ENCODE data around the gene THUMPD3.

The THUMPD3 gene

GRCh38 chr3:9396632-9397331 is 33.9 kb downstream of the THUMPD3 start:
- peak; percentile 93 to 100 (median 100) for DNase-seq

GRCh38 chr3:9397332-9397905 is 34.6 kb downstream of the THUMPD3 start, which contains the start of gene SETD5:
Gene SETD5, plus strand, starts transcription at chr3:9397615. Its CDS starts 31,324 bp downstream, at chr3:9428939.
- peak; percentile 86 to 99 (median 95) for DNase-seq

- DNase-seq: peak in 31 of 56 donors; percentile 5 to 75 (median 36)
Measured at GRCh38 chr3:9397906-9398699, 35.2 kb downstream of the THUMPD3 start.

- DNase-seq: peak in 4 of 56 donors; percentile 7 to 36 (median 24)
Measured at GRCh38 chr3:9398700-9399336, 36.0 kb downstream of the THUMPD3 start.

DNA sequence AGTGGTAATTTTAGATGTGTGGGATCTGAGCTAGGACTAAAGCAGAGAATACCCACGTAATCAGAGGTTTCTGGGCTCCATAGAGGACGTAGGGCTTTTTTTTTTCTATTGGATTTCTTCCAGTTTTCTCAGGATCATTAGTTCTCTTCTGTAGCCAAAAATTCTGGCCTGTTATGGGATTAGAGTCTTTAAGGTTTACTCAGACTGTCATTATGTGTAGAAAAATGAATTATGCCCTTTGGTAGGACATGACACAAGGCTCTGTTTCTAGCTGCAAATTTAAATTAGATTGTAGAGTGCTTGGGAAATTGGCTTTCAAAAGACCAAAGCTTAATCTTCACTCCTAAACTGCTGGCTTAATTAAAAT is 36.5 kb downstream of the THUMPD3 start:
- no peak for DNase-seq

GRCh38 chr3:9399746-9400145 is 36.9 kb downstream of the THUMPD3 start:
- DNase-seq: peak in 44 of 56 donors; percentile 5 to 76 (median 41)

- DNase-seq: no peak
Measured at GRCh38 chr3:9400616-9401015, 37.8 kb downstream of the THUMPD3 start.

DNA sequence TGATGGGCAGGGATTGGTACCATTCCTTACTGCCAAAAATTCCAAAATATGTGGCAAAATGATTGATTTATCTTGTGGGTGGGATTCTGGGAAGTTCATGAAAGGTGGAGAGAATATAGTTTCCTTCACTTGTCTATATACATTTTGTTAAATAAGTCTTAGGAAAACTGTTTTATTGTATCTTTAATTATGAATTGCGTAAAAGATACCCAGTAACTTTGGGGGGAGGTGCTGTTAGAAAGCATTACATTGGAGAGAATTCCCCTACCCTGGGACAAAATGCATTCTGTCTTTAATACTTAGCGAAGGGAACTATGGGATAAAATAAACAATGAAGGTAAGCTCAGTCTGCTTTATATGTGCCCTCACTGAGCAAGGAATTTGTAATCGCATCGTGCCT is 39.1 kb downstream of the THUMPD3 start:
- no peak for DNase-seq

DNA sequence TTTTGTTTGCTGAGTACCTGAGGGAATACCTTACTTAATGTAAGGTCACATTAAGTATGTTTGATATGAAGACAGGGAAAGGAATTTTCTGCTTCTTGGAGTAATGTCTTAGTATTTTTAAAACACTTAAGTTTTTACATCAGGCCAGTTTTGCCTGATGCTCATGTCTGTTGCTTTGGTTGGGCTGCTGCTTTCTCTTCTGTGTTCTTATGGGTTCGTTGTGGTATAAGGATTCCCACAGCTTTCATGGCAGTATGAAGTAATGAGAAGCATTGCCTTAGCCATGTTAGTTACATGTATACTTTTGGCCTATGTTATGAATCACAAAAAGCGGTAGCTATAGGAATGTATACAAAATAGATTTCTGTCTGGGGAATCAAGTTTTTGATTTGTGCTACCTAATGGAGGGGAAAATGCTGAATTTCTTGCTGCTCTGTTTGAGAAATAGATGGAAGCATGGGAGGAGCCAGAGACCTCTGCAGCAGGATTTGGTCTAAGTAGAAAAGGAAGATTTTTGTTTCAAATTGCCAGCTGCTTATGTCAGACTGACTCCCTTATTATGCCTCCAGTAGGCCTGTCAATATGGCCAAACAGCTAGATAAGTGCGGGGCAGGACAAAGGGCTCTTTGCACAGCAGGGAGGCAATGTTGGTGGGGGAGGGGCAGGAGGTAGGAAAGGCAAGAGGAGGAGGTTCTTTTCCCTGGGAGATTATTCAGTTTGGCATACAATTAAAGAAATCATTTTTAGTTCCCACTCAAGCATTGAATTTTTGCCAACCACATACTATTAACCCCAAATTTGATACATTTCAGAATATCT is 39.8 kb downstream of the THUMPD3 start:
- peak in 33 of 56 donors; percentile 4 to 75 (median 34) for DNase-seq

- no peak for DNase-seq
Measured at GRCh38 chr3:9403463-9403862, 40.6 kb downstream of the THUMPD3 start.

DNA sequence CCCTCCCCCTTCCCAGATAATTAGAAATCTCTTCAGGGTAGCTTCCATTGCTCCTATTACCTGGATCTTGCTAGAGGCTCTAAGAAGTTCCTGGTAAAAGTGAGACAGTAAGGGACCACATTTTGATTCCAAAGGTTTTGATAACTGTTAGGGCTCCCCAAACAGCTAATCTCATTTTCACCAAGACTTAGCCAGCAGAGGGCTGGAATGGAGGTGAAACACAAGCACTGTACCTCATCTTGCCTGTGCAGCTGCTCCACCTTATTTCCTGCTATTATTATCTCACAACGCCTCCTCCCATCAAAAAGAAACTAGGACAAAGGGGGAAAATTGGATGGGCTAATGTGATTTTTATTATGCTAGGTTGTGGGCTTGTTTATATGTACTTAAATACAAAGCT is 41.8 kb downstream of the THUMPD3 start:
- no peak for DNase-seq

DNA sequence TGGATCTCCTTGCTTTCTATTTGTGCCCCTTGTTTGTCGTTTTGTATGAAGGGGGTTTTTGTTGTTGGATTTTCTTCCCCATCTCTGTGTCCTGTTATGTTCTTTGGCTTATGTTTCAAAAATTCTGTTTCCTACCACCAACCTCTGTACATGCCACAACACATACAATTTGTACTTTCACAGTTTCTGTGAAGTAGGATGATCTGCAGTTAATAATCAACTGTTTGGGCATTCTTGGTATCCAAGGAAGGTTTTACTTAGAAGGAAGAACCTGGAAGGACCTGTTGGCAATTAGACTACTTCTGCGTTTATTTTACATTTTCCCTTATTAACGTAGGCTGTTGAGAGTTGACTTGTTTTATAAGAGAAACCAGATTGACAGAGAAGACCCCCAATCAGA is 42.9 kb downstream of the THUMPD3 start:
- DNase-seq: no peak

- DNase-seq: no peak
Measured at GRCh38 chr3:9406856-9407626, 44.2 kb downstream of the THUMPD3 start.

- no peak for DNase-seq
Measured at GRCh38 chr3:9408061-9408460, 45.2 kb downstream of the THUMPD3 start.

GRCh38 chr3:9408546-9408945 is 45.7 kb downstream of the THUMPD3 start:
- no peak for DNase-seq

DNA sequence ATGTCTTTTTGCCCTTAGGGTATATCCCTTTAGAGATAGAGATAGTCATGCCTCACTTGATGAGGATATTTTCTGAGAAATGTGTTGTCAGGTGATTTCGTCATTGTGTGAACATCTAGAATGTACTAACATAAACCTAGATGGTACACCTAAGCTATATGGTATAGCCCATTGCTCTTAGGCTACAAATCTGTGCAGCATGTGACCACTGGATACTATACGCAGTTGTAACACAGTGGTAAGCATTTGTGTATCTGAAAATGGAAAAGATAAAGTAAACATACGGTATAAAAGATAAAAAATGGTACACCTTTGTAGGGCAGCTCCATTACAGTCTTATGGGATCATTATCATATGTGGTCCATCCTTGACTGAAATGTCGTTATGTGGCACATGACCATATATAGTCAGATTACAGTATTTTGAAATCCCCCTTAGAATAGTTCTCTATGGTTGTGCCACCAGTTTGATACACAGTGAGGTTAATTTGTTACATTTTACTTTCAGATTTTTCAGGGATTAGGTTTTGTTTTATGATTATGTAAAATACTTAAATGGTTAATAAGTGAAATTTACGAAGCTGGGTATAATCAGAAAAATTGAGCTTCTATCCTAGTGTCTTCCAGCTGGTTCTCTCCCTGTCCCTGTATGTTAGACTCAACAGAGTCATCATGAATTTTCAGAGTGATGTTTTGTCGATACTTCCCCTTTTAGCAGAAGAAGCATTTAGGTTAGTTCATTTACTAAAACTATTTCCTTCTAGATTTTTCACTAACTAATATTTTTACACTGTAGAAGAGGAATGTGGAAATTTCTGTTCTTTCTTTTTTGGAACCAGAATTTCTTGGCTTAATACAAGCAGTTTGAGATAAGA is 47.4 kb downstream of the THUMPD3 start:
- DNase-seq: no peak

DNA sequence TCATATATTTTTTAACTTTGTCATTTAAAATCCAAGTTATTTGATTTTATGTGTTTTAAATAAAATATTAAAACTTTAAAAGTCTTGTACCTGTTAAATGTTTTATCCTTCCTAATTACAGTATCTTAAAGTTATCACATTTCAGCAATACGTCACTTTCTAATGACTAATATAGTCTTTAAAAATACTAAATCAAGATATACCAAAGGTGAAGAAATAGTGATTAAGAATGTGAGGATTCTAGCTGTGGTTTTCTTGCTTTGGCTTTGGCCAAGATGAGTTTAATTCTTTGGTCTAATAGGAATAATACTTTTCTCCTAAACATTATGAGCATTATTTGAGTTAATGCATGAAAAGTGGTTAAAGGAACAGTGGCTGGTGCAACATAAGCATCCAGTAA is 48.4 kb downstream of the THUMPD3 start:
- DNase-seq: no peak

DNA sequence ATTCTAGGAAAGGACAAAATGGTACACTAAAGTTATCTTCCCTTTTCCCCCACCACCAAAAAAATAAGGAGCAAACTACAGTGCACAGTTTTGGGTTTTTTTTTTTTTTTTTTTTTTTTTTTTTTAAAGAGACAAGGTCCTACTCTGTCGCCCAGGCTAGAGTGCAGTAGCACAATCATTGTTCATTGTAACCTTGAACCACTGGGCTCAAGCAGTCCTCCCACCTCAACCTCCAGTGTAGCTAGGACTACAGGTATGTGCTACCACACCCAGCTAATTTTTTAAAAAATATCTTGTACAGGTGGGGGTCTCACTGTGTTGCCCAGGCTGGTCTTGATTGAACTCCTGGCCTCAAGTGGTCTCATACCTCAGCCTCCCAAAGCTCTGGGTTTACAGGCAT is 49.4 kb downstream of the THUMPD3 start:
- DNase-seq: no peak

DNA sequence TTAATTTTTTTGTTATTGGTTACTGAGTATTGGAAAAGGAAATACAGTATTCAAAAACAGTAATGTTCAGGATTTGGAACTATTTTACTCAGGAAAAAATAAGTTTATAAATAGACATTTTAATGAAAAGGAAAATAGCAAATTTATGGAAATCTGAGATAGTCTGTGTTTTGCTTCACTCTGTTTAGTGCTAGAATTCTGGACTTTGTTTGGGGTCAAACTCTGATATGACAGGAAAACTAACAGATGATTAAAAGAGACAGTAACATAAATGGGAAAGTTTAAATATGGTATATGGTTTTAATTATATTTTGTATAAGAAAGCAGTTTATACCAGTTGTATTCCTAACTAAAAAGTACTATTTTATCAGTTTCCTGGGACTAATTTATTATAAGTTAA is 52.0 kb downstream of the THUMPD3 start:
- DNase-seq: no peak

Data from amygdala (tissue), 56 donors.